ENCODE measurements around the gene ALPI.
A peak's percentile ranks its signal among the peaks of the same experiment; 100 is the strongest.
"Not testable (repeated sequence)": the region's sequence is repeated elsewhere in the genome, so short reads cannot be mapped to it uniquely, and the experiment has no call there.

The ALPI gene

GRCh38 chr2:232443669-232444408, 12.1 kb upstream of the ALPI start:
- DNase-seq = not testable (repeated sequence)

- no peak for DNase-seq
Observed at GRCh38 chr2:232444409-232445148, 11.4 kb upstream of the ALPI start.

GRCh38 chr2:232445149-232445885, 10.6 kb upstream of the ALPI start:
- not testable (repeated sequence) for DNase-seq

GRCh38 chr2:232446266-232446777, 9.6 kb upstream of the ALPI start:
- not testable (repeated sequence) for DNase-seq

GRCh38 chr2:232447091-232447620, 8.8 kb upstream of the ALPI start:
- DNase-seq = no peak

- no peak for DNase-seq
Observed at GRCh38 chr2:232447638-232448303, 8.2 kb upstream of the ALPI start.

- DNase-seq = no peak
Observed at GRCh38 chr2:232448304-232448690, 7.7 kb upstream of the ALPI start.

GRCh38 chr2:232449964-232450363, 6.0 kb upstream of the ALPI start:
- DNase-seq = no peak

- DNase-seq = not testable (repeated sequence)
Observed at GRCh38 chr2:232451645-232452044, 4.3 kb upstream of the ALPI start.

- DNase-seq = no peak
Observed at GRCh38 chr2:232454630-232455029, 1.3 kb upstream of the ALPI start.

GRCh38 chr2:232456296-232457120, 555 bp downstream of the ALPI start:
- DNase-seq = no peak

- no peak for DNase-seq
Observed at GRCh38 chr2:232457121-232458011, 1.4 kb downstream of the ALPI start.

- DNase-seq = no peak
Observed at GRCh38 chr2:232458051-232458660, 2.2 kb downstream of the ALPI start.

- no peak for DNase-seq
Observed at GRCh38 chr2:232458661-232459418, 2.9 kb downstream of the ALPI start.

- no peak for DNase-seq
Observed at GRCh38 chr2:232459419-232460035, 3.6 kb downstream of the ALPI start.

- no peak for DNase-seq
Observed at GRCh38 chr2:232460171-232460570, 4.2 kb downstream of the ALPI start.

- DNase-seq = peak; percentile 13
Observed at GRCh38 chr2:232463701-232464543, 8.0 kb downstream of the ALPI start.

GRCh38 chr2:232464544-232464885, 8.6 kb downstream of the ALPI start:
- DNase-seq = peak; percentile 46
